GM21576 (cell line): ENCODE measurements around the gene TRPM7.
"Not testable (repeated sequence)": the region's sequence is repeated elsewhere in the genome, so short reads cannot be mapped to it uniquely, and the experiment has no call there.

Experiments
- ATAC-seq: cut with Tn5 transposase; IDR thresholded peaks from one replicate; pipeline ENCODE4 v1.9.1; 2021; ENCODE audit warnings: mild to moderate bottlenecking, moderate library complexity; ENCODE audit not compliant: unreplicated experiment

TRPM7 gene, protein sequence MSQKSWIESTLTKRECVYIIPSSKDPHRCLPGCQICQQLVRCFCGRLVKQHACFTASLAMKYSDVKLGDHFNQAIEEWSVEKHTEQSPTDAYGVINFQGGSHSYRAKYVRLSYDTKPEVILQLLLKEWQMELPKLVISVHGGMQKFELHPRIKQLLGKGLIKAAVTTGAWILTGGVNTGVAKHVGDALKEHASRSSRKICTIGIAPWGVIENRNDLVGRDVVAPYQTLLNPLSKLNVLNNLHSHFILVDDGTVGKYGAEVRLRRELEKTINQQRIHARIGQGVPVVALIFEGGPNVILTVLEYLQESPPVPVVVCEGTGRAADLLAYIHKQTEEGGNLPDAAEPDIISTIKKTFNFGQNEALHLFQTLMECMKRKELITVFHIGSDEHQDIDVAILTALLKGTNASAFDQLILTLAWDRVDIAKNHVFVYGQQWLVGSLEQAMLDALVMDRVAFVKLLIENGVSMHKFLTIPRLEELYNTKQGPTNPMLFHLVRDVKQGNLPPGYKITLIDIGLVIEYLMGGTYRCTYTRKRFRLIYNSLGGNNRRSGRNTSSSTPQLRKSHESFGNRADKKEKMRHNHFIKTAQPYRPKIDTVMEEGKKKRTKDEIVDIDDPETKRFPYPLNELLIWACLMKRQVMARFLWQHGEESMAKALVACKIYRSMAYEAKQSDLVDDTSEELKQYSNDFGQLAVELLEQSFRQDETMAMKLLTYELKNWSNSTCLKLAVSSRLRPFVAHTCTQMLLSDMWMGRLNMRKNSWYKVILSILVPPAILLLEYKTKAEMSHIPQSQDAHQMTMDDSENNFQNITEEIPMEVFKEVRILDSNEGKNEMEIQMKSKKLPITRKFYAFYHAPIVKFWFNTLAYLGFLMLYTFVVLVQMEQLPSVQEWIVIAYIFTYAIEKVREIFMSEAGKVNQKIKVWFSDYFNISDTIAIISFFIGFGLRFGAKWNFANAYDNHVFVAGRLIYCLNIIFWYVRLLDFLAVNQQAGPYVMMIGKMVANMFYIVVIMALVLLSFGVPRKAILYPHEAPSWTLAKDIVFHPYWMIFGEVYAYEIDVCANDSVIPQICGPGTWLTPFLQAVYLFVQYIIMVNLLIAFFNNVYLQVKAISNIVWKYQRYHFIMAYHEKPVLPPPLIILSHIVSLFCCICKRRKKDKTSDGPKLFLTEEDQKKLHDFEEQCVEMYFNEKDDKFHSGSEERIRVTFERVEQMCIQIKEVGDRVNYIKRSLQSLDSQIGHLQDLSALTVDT (N-terminal part only)

DNA sequence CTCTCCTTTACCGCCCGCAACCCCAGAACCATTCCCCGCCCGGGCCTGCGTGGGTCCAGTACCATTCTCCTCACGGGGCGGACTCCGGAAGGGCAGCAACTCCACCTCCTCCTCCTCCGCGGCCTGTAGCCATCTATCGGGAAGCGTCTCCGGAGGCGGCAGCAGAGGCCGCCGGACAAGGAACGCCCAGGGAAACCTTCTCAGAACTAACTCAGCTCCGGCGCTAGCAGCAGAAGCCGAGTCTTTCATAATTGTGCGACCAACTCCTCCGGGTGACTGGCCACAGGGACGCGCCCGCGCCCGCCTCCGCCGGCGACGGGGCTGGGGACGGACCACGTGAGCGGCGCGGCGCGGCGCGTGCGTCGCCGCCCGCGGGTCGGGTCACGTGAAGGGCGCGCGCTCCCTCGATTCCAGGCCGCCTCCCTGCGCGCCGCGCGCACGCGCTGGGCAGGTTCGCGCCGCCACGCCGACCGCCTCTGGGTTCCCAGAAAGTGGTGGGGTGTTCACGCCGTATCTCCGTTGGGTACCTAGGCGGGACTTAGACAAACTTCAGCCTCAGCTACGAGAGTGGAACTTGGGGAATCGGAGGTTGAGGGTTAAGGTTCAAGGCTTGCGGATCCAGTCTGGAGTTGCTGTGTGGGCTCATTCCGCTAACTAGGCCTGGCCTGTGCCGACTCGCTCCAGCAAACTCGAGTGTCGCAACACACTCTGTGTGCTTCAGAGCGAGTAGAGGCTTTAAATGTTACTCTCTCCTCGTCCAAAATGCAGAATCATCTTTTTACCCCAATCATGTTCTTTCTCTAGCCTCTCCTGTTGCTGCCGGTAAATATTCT lies at the start of gene TRPM7:
Gene TRPM7, minus strand, starts transcription at position 329 of the 833 bp plus-strand sequence. Its CDS starts 264 bp downstream, at position 65.
- ATAC-seq, result peak; percentile 79

DNA sequence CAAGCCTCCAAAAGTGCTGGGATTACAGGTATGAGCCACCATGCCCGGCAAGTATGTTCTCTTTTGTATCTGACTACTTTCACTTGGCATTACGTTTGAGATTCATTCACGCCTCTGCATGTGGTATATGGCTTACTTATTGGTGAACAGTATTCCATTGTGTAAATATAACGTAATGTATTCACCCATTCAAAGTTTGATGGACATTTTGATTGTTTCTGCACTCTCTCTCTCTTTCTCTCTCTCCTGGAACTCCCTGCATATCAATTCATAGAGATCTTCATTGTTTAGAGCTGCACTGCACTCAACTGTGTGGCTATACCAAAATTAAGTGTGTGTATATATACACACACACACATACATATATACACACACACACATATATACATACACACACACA lies 48.6 kb upstream of the TRPM7 start:
- ATAC-seq, result no peak

GRCh38 chr15:50726315-50726714 lies 39.7 kb upstream of the TRPM7 start:
- no peak for ATAC-seq

DNA sequence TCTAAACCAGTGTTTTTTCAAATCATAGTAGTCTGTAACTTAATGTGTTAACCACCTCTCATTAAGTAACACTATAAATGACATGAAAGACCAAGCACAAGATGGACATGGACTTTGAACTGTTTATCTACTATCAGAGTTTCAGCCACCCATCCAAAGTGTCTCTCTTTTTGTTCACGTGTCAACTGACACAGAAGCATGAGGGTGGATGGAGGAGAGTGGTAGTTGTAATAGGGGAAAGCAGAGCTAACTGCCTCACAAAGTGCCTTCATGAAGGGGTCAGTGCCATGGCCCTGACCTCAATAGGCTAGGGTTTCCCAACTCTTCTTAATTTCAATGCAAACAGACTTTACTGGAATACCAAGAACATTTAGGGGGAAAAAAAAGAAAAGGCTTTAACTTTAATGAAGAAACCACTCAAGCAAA lies 32.1 kb upstream of the TRPM7 start:
- no peak for ATAC-seq

- no peak for ATAC-seq
Observed at GRCh38 chr15:50712018-50712417, 25.4 kb upstream of the TRPM7 start.

- ATAC-seq, result no peak
Observed at GRCh38 chr15:50710585-50710984, 24.0 kb upstream of the TRPM7 start.

DNA sequence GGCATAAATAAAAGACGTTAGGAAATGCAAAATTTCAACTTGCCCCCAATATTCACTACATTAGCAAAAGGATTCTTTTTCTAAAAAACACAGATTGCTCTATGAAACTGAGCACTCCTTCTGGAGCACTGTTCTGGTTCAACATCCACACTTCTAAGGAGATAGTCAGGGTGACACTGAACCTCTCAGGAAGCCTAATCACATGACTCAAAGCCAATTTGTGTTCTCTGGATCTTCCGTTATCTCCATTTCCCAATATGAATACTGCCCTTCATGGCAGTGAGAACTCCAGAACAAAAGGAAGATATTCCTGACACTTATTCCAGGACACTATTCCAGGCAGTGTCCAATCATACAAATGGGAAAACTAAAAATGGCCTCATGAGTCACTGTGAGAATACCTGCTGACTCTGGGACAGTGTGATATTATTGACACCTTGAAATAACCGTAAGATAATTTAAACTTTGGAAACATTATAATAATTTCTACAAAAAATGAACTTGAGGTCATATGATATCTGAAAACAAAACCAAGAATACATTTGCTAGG lies 21.4 kb upstream of the TRPM7 start:
- ATAC-seq, result no peak

- no peak for ATAC-seq
Observed at GRCh38 chr15:50702762-50703334, 16.3 kb upstream of the TRPM7 start.

GRCh38 chr15:50698101-50698500 lies 11.5 kb upstream of the TRPM7 start:
- ATAC-seq, result no peak

- ATAC-seq, result no peak
Observed at GRCh38 chr15:50697109-50697797, 10.7 kb upstream of the TRPM7 start.

DNA sequence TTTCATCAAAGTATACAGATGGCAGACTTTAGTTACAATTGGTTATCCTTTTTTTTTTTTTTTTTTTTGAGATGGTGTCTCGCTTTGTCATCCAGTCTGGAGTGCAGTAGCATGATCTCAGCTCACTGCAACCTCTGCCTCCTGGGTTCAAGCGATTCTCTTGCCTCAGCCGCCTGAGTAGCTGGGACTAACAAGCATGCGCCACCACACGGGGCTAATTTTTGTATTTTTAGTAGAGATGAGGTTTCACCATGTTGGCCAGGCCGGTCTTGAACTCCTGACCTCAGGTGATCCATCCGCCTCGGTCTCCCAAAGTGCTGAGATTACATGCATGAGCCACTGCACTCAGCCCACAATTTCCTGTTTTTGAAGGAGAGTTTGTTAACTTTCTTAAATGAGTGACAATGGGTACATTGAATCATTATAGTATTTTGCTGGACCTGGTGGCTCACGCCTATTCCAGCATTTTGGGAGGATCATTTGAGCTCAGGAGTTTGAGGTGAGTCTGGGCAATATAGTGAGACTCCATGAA lies 8.1 kb upstream of the TRPM7 start:
- ATAC-seq, result not testable (repeated sequence)

DNA sequence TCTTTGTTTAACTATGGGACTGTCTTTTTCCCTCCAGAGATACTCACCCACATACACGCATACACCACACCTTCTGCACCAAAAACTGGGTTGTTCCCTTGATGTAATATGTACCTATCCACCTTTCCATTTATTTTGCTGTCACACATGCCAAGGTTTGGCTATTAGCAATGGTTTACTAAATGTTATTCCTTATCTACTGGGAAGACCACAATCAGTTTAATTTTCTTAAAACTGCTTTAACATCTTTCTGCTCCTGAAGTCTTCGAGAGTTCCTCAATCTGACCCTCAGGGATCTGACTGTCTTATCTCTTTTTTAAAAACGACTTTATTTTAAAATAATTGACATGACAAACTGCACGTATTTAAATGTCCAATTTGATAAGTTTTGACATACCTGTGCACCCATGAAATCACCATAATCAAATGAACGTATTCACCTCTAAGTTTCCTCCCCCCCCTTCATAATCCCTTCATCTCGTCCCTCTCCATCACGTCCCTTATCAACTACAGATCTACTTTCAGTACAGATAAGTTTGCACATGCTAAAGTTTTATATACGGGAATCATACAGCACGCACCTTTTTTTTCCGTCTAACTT lies 805 bp upstream of the TRPM7 start:
- ATAC-seq, result no peak

DNA sequence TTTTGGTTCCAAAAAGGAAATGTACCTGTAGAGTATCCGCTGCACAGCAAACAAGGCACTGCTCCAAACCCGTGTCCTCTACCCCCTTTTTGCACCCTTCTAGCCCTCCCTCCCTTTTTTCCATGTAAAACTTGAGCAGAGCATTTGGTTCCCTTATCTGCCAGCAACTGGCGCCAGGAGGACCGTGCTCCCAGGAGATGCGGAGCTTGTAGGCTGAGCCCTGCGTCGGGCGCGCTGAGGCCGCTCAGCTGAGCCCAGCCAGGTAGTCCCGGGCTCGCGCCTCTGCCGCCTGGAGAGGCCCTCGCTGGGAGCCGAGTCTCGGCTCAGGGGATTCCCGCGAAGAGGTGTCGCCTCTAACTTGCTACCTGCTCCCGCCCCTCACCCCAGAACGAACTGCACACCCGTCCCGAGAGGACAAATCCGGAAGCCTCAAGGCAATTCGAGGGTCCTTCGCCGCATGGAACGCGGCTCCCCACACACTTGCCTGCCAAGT lies 575 bp downstream of the TRPM7 start:
- peak; percentile 38 for ATAC-seq

DNA sequence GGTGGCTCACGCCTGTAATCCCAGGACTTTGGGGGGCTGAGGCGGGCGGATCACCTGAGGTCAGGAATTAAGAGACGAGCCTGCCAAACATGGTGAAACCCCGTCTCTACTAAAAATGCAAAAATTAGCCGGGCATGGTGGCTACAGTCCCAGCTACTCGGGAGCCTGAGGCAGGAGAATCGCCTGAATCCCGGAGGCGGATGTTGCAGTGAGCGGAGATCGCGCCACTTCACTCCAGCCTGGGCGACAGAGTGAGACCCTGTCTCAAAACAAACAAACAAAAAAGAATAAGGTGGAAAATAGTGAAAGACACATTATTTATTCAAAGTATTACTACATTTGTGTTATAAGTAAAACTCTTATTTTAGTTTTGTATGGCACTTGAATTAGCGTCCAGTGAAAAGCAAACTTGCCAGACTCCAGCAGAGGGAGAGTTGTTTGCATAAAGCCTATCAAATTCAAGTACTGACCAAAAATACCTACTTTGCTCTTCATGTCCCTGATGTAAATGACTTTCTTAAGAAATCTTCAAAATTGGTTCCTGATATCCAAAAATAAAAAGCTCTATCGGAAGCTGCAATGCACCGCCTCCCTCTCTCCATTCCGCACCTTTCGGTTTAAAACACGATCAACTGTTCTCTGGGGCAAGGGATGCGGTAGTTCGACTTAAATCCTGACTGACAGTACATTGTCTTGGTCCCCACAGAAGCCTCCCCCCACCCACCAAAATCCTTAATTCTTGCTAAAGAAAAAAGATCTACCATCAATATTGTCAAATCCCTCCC lies 1.2 kb downstream of the TRPM7 start:
- no peak for ATAC-seq

GRCh38 chr15:50681467-50681866 lies 5.1 kb downstream of the TRPM7 start:
- ATAC-seq, result no peak

DNA sequence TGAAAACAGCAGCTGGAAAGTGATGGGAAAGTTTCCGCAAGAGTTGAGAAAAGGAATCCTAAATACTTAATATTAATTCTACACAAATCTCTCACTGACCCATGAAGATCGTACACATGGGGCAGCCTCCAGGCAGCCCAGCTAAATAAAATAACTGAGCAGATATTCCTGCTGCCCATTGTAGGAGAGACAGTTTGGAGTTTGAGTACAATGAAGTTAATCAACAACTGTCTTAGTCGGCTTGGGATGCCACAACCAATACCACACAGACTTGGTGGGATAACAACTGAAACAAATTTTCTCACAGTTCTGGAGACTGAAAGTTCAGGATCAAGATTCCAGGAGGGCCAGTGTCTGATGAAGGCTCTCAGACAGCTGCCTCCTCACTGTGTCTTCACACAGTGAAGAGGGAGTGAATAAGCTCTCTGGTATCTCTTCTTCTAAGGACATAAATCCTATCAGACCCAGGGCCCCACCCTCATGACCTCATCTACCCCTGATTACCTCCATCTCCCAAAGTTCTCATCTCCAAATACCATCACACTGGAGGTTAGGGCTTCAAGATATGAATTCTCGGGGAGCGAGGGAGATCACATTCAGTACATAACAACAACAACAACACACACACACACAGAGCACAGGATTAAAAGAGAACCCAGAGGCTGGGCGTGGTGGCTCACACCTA lies 9.7 kb downstream of the TRPM7 start:
- ATAC-seq, result no peak
